K562 (cell line): ENCODE results near the gene GATAD2B. TPM values are rescaled to one million over a fixed set of nuclear protein-coding genes. Genes with fewer than 3 reads are reported as not detected.

ENCODE experiments used
- BHLHE40 ChIP-seq: IDR thresholded peaks from 2 replicates; pipeline ENCODE4 v1.6.1; 2011; ENCODE audit warnings: low read length, improper control_type of control experiment
- BRD4 ChIP-seq: fragments of 200-600 bp; sonication (generic); IDR thresholded peaks from 2 replicates; pipeline ENCODE4 v1.6.1; 2017; ENCODE audit warnings: inconsistent platforms
- E2F3 ChIP-seq: fragments of 250-450 bp; sonication (Bioruptor Pico); IDR thresholded peaks from 2 replicates; pipeline ENCODE4 v1.4.0; 2020; ENCODE audit warnings: mild to moderate bottlenecking
- ESRRA ChIP-seq: fragments of 450-650 bp; IDR thresholded peaks from 2 replicates; pipeline ENCODE4 v1.6.1; 2014; ENCODE audit warnings: low read depth, mild to moderate bottlenecking, moderate library complexity, borderline replicate concordance
- ETV5 ChIP-seq: sonication (generic); formaldehyde crosslinking; IDR thresholded peaks from 2 replicates; pipeline ENCODE4 v1.4.0; 2020; ENCODE audit warnings: low read depth, mild to moderate bottlenecking, missing genetic modification reagents
- FIP1L1 ChIP-seq: fragments of 200-400 bp; formaldehyde crosslinking; IDR thresholded peaks from 2 replicates; pipeline ENCODE4 v1.6.1; 2018; ENCODE audit warnings: mild to moderate bottlenecking, low read depth, low read length; ENCODE audit not compliant: poor library complexity, severe bottlenecking
- HNRNPH1 ChIP-seq: fragments of 200-400 bp; formaldehyde crosslinking; optimal IDR thresholded peaks from 2 replicates; pipeline ENCODE3; 2017; ENCODE audit warnings: low read depth, mild to moderate bottlenecking, low read length, moderate library complexity
- JUN ChIP-seq, 2 experiments: sonication (generic) in 1 of 2; formaldehyde crosslinking in 1 of 2; IDR thresholded peaks; 2 replicates each; pipeline versions ENCODE4 v1.6.1 to v1.8.0; 2012 to 2022; ENCODE audit warnings: borderline replicate concordance in 2 of 2, mild to moderate bottlenecking in 2 of 2, improper control_type of control experiment in 1 of 2, low read depth in 1 of 2, low read length in 1 of 2, missing genetic modification reagents in 1 of 2
- MED1 ChIP-seq: sonication (generic); formaldehyde crosslinking; IDR thresholded peaks from 2 replicates; pipeline ENCODE4 v1.8.1; 2023; ENCODE audit warnings: missing genetic modification reagents, borderline replicate concordance
- NCOR1 ChIP-seq: fragments of 450-650 bp; IDR thresholded peaks from 2 replicates; pipeline ENCODE4 v1.6.1; 2016; ENCODE audit warnings: mild to moderate bottlenecking, moderate library complexity
- SMARCC2 ChIP-seq: fragments of 450-650 bp; IDR thresholded peaks from 2 replicates; pipeline ENCODE4 v1.6.1; 2017; ENCODE audit warnings: antibody characterized with exemption, moderate library complexity, mild to moderate bottlenecking, low read depth
- STAT5B ChIP-seq: fragments of 250-450 bp; sonication (Bioruptor Pico); IDR thresholded peaks from 2 replicates; pipeline ENCODE4 v1.8.0; 2021; ENCODE audit warnings: mild to moderate bottlenecking, inconsistent platforms
- TSC22D4 ChIP-seq: fragments of 450-650 bp; IDR thresholded peaks from 2 replicates; pipeline ENCODE4 v1.6.1; 2016; ENCODE audit warnings: missing genetic modification characterization, missing biosample characterization, control low read depth
- ZNF140 ChIP-seq: fragments of 250-450 bp; sonication (Bioruptor Pico); IDR thresholded peaks from 2 replicates; pipeline ENCODE4 v1.8.0; 2021; ENCODE audit warnings: moderate library complexity, mild to moderate bottlenecking, inconsistent platforms
- ZNF589 ChIP-seq: fragments of 200-800 bp; sonication (Bioruptor generic); IDR thresholded peaks from 2 replicates; pipeline ENCODE4 v1.6.1; 2016; ENCODE audit warnings: low read depth, missing genetic modification characterization, missing compliant biosample characterization
- ZNF696 ChIP-seq: fragments of 250-450 bp; sonication (Bioruptor Pico); conservative IDR thresholded peaks from 2 replicates; pipeline ENCODE4 v1.4.0; 2020; ENCODE audit warnings: mild to moderate bottlenecking, moderate library complexity
- ZNF79 ChIP-seq: fragments of 250-450 bp; sonication (Bioruptor Pico); IDR thresholded peaks from 2 replicates; pipeline ENCODE4 v1.4.0; 2020; ENCODE audit warnings: low read depth, mild to moderate bottlenecking, moderate library complexity
- polyA plus RNA-seq, 8 experiments: library from polyadenylated mRNA; depleted of rRNA in 4 of 8; stranded (reverse) in 5 of 8; unstranded in 3 of 8; fragments of >200 nt; fragmentation: Nextera tagmentation in 2 of 8; fragmentation: Illumina TruSeq in 1 of 8; extraction: Ambion mirVana in 2 of 8; extraction: Trizol in 1 of 8; gene quantifications; 2 replicates each; pipeline versions ENCODE4 v1.2.1 to v1.2.3, GENCODE V29; 2011 to 2014; ENCODE audit warnings: inconsistent platforms in 1 of 8, missing spikeins in 1 of 8
- total RNA-seq, 7 experiments: library from RNA; depleted of rRNA in 6 of 7; stranded (reverse); fragments of >200 nt in 6 of 7; fragmentation: Illumina TruSeq in 2 of 7; extraction: Trizol in 2 of 7; gene quantifications; 2 replicates each; pipeline versions ENCODE4 v1.2.1 to v1.2.3, GENCODE V29; 2011 to 2021; ENCODE audit warnings: low replicate concordance in 1 of 7
- TF ChIP-seq, protein P1 (sequence below): sonication (generic); formaldehyde crosslinking; IDR thresholded peaks from 2 replicates; pipeline ENCODE4 v1.8.0; 2022; ENCODE audit warnings: mild to moderate bottlenecking, missing genetic modification reagents
- TF ChIP-seq, protein P2 (sequence below): fragments of 450-650 bp; IDR thresholded peaks from one replicate; pipeline ENCODE4 v1.6.1; 2018; ENCODE audit warnings: mild to moderate bottlenecking, moderate library complexity; ENCODE audit not compliant: partially characterized antibody
- TF ChIP-seq, protein P3 (sequence below): sonication (generic); formaldehyde crosslinking; IDR thresholded peaks from 2 replicates; pipeline ENCODE4 v1.8.1; 2023; ENCODE audit warnings: mild to moderate bottlenecking, missing genetic modification reagents
- TF ChIP-seq, protein P4 (sequence below): fragments of 250-450 bp; sonication (Bioruptor Pico); IDR thresholded peaks from 2 replicates; pipeline ENCODE4 v1.5.0; 2020; ENCODE audit warnings: mild to moderate bottlenecking, borderline replicate concordance

GATAD2B gene
- total and polyA plus RNA-seq, 9 of the 15 experiments (the other 6 are each of a cell fraction or from before 2014, with no cell fraction given), result 1.5 to 40.2 (median 4.9) TPM

DNA sequence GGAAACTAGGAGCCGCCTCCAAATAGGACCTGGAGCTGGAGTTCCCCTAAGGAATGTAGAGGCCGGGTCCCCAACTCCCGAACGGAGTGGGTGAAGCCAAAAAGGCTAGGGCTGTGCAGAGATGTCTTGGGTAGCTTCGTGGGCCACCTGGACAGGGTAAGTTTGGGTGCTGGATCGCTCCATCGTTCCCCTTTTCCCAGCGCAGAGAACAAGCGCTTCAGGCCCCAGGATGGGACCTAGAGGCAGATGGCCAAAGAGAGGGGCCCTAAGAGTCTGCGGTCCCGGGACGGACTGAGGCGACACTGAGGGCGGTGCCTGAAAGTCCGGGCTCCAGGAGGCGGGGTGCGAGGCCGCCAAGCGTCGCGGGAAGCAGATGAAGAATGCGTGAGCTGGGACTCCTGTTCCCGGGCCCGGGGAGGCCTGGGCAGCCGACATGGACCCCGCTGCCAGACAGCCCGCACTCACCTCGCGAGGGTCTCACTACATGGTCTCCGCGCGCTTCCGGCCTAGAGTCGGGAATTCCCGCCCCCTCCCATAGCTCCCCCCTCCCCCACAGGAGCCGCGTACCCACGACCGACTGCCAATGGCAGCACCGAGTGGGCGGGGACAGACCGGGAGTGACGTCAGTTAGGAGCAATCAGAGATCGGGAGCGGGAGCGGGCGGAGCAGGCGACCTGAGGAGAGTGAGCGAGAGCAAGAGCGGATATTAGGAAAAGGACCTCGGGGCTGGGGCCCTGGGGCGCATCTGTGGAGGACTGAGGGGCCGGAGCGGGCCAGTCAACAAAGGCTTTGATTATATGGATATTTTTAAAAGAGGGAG lies 40.5 kb upstream of the GATAD2B start, which contains the start of gene SLC39A1 (continued):
- TF ChIP-seq, protein P1, sequence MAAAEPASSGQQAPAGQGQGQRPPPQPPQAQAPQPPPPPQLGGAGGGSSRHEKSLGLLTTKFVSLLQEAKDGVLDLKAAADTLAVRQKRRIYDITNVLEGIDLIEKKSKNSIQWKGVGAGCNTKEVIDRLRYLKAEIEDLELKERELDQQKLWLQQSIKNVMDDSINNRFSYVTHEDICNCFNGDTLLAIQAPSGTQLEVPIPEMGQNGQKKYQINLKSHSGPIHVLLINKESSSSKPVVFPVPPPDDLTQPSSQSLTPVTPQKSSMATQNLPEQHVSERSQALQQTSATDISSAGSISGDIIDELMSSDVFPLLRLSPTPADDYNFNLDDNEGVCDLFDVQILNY (CRISPR knock-in tag), result no peak
- TF ChIP-seq FIP1L1, result no peak
- TF ChIP-seq HNRNPH1, result no peak
- TF ChIP-seq MED1 (CRISPR knock-in tag), result no peak
- TF ChIP-seq BRD4, result 0 out of 2 replicates have a peak, but pooled peaks have one; percentile 41
- TF ChIP-seq ZNF589, result 0 out of 2 replicates have a peak, but pooled peaks have one; percentile 51
- TF ChIP-seq, protein P2, sequence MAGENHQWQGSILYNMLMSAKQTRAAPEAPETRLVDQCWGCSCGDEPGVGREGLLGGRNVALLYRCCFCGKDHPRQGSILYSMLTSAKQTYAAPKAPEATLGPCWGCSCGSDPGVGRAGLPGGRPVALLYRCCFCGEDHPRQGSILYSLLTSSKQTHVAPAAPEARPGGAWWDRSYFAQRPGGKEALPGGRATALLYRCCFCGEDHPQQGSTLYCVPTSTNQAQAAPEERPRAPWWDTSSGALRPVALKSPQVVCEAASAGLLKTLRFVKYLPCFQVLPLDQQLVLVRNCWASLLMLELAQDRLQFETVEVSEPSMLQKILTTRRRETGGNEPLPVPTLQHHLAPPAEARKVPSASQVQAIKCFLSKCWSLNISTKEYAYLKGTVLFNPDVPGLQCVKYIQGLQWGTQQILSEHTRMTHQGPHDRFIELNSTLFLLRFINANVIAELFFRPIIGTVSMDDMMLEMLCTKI, result no peak
- TF ChIP-seq, protein P3, sequence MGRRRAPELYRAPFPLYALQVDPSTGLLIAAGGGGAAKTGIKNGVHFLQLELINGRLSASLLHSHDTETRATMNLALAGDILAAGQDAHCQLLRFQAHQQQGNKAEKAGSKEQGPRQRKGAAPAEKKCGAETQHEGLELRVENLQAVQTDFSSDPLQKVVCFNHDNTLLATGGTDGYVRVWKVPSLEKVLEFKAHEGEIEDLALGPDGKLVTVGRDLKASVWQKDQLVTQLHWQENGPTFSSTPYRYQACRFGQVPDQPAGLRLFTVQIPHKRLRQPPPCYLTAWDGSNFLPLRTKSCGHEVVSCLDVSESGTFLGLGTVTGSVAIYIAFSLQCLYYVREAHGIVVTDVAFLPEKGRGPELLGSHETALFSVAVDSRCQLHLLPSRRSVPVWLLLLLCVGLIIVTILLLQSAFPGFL, result no peak
- TF ChIP-seq, protein P4, sequence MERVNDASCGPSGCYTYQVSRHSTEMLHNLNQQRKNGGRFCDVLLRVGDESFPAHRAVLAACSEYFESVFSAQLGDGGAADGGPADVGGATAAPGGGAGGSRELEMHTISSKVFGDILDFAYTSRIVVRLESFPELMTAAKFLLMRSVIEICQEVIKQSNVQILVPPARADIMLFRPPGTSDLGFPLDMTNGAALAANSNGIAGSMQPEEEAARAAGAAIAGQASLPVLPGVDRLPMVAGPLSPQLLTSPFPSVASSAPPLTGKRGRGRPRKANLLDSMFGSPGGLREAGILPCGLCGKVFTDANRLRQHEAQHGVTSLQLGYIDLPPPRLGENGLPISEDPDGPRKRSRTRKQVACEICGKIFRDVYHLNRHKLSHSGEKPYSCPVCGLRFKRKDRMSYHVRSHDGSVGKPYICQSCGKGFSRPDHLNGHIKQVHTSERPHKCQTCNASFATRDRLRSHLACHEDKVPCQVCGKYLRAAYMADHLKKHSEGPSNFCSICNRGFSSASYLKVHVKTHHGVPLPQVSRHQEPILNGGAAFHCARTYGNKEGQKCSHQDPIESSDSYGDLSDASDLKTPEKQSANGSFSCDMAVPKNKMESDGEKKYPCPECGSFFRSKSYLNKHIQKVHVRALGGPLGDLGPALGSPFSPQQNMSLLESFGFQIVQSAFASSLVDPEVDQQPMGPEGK (CRISPR knock-in tag), result no peak
- TF ChIP-seq TSC22D4 (tag), result no peak
- peak; percentile 53; the same call in 1 of the 2 replicates for TF ChIP-seq JUN (IDR thresholded peaks at IDR 0.05; ENCODE audit: borderline replicate concordance, low read depth, low read length)
- TF ChIP-seq JUN (CRISPR knock-in tag; IDR thresholded peaks at IDR 0.05; ENCODE audit: borderline replicate concordance), result no peak
- TF ChIP-seq SMARCC2, result no peak
- no peak for TF ChIP-seq ZNF696
- TF ChIP-seq ZNF140, result no peak
- TF ChIP-seq ZNF79 (CRISPR knock-in tag), result no peak
- TF ChIP-seq BHLHE40, result peak; percentile 6; the same call in 1 of the 2 replicates
- TF ChIP-seq E2F3 (CRISPR knock-in tag), result peak; percentile 62; the same call in 1 of the 2 replicates
- TF ChIP-seq NCOR1, result no peak
- TF ChIP-seq STAT5B, result no peak
- no peak for TF ChIP-seq ETV5
- TF ChIP-seq ESRRA, result 0 out of 2 replicates have a peak, but pooled peaks have one; percentile 5
